ENCODE results near the gene MROH2A. TPM values are rescaled to one million over a fixed set of nuclear protein-coding genes. Genes with fewer than 3 reads are reported as not detected.

MROH2A gene
- total and polyA plus RNA-seq, 2 experiments from 2014 or later = 0.12 TPM; not detected in 1

DNA sequence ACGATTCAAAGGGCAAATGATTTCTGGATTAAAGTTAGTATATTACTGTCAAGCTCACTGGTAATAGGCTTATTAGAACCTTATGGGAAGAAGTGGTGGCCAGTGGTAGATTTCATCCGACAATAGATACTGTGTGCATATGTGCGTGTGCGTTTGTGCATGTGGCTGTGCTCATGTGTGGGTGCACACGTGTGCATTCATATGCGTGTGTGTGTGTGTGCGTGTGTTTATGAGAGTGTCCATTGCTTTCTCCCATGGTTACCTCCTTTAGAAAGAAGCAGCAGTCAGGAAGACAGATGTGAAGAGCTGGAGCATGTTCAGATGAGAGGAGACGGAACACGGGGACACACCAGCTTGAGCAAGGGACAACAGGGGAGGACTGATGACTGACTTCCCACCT lies 8.9 kb upstream of the MROH2A start:
- no peaks in the 10 kb centered on the region for H3K27me3 ChIP-seq
- no peak overlapping the region for H3K4me3 ChIP-seq
- no peak for TF ChIP-seq CTCF (IDR thresholded peaks at IDR 0.05; ENCODE audit: low read depth, low read length)
- no peaks in the 10 kb centered on the region for H3K4me1 ChIP-seq (ENCODE audit: low read depth)
- no peaks in the 10 kb centered on the region for H3K9me3 ChIP-seq (ENCODE audit: low read depth)
- no peaks in the 10 kb centered on the region for H3K36me3 ChIP-seq
- no peak overlapping the region for H3K27ac ChIP-seq
- no peak for DNase-seq (ENCODE audit: low read depth in 1 of 2, low spot score in 1 of 2)

DNA sequence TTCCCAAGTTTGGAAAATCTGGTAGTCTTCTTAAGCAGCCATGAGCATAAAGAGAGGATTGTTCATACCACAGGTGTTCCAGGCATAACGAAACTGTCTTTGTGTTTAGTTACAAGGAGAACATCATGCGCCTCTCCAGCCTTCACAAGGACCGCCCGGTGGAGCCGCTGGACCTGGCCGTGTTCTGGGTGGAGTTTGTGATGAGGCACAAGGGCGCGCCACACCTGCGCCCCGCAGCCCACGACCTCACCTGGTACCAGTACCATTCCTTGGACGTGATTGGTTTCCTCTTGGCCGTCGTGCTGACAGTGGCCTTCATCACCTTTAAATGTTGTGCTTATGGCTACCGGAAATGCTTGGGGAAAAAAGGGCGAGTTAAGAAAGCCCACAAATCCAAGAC lies 6.0 kb upstream of the MROH2A start:
- Histone ChIP-seq H3K27me3 (no peaks in the 10 kb centered on the region), H3K4me3 (no peak overlapping the region), H3K36me3 (no peaks in the 10 kb centered on the region), H3K9me3 (ENCODE audit: low read depth) (no peaks in the 10 kb centered on the region), H3K27ac (no peak overlapping the region), H3K4me1 (ENCODE audit: low read depth) (no peaks in the 10 kb centered on the region)
- no peak for TF ChIP-seq CTCF (IDR thresholded peaks at IDR 0.05; ENCODE audit: low read depth, low read length)
- DNase-seq (ENCODE audit: low read depth in 1 of 2, low spot score in 1 of 2) = no peak

- H3K27ac ChIP-seq = no peak overlapping the region
- H3K36me3 ChIP-seq = no peaks in the 10 kb centered on the region
- no peaks in the 10 kb centered on the region for H3K9me3 ChIP-seq (ENCODE audit: low read depth)
- DNase-seq (ENCODE audit: low read depth in 1 of 2, low spot score in 1 of 2) = no peak
- no peaks in the 10 kb centered on the region for H3K4me1 ChIP-seq (ENCODE audit: low read depth)
- no peak for TF ChIP-seq CTCF (IDR thresholded peaks at IDR 0.05; ENCODE audit: low read depth, low read length)
- no peak overlapping the region for H3K4me3 ChIP-seq
- H3K27me3 ChIP-seq = no peaks in the 10 kb centered on the region
Observed at GRCh38 chr2:233772583-233772982, 5.5 kb upstream of the MROH2A start.

DNA sequence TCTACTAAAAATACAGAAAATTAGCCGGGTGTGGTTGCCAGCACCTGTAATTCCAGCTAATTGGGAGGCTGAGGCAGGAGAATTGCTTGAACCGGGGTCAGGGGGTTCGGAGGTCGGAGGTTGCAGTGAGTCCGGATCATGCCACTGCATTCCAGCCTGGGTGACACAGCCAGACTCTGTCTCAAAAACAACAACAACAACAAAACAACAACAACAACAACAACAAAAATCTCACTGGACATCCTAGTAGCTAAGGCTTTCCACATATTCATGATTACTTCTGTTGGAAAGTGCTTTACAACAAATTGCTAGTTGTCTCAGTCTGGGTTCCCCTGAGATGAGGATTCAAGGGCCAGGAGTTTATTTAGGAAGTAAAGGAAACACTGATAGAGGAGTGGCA lies 4.3 kb upstream of the MROH2A start:
- Histone ChIP-seq H3K4me1 (ENCODE audit: low read depth) (no peaks in the 10 kb centered on the region), H3K27ac (no peak overlapping the region), H3K9me3 (ENCODE audit: low read depth) (no peaks in the 10 kb centered on the region), H3K27me3 (no peaks in the 10 kb centered on the region), H3K4me3 (no peak overlapping the region), H3K36me3 (no peaks in the 10 kb centered on the region)
- no peak for TF ChIP-seq CTCF (IDR thresholded peaks at IDR 0.05; ENCODE audit: low read depth, low read length)
- no peak for DNase-seq (ENCODE audit: low read depth in 1 of 2, low spot score in 1 of 2)

GRCh38 chr2:233775414-233775813 lies 2.7 kb upstream of the MROH2A start:
- Histone ChIP-seq H3K9me3 (ENCODE audit: low read depth) (no peaks in the 10 kb centered on the region), H3K36me3 (no peaks in the 10 kb centered on the region), H3K27ac (no peak overlapping the region), H3K27me3 (no peaks in the 10 kb centered on the region), H3K4me3 (no peak overlapping the region), H3K4me1 (ENCODE audit: low read depth) (no peaks in the 10 kb centered on the region)
- no peak for TF ChIP-seq CTCF (IDR thresholded peaks at IDR 0.05; ENCODE audit: low read depth, low read length)
- DNase-seq (ENCODE audit: low read depth in 1 of 2, low spot score in 1 of 2) = no peak

DNA sequence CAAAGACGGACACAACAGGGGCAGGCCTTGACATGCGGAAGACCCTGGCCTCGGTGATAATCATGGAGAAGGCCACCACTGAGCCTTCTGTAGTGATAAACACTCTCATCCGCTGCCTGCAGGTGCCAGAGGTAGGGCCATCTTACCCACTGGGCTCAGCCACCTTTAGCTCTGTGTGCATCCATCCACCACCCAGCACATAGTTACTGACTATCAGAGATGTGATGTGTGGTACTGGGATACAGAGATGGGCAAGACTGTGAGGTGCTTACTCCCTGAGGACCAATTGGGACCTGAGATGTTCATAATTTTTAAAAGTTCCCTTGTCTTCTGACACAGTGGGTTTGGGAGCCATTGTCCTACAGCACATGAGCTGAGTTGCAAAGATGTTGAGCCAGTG lies 1.6 kb downstream of the MROH2A start:
- no peak overlapping the region for H3K4me3 ChIP-seq
- DNase-seq (ENCODE audit: low read depth in 1 of 2, low spot score in 1 of 2) = no peak
- no peaks in the 10 kb centered on the region for H3K36me3 ChIP-seq
- no peaks in the 10 kb centered on the region for H3K4me1 ChIP-seq (ENCODE audit: low read depth)
- no peak for TF ChIP-seq CTCF (IDR thresholded peaks at IDR 0.05; ENCODE audit: low read depth, low read length)
- no peak overlapping the region for H3K27ac ChIP-seq
- H3K9me3 ChIP-seq (ENCODE audit: low read depth) = no peaks in the 10 kb centered on the region
- no peaks in the 10 kb centered on the region for H3K27me3 ChIP-seq

All from cardiac muscle cell (in vitro differentiated cells and primary cell).